ENCODE results near the gene MYOCD. TPM values are rescaled to one million over a fixed set of nuclear protein-coding genes. Genes with fewer than 3 reads are reported as not detected.

Gene MYOCD
- total RNA-seq, 1 donor = under 0.01 TPM

GRCh38 chr17:12790249-12791106 is 124.8 kb downstream of the MYOCD start:
- H3K27ac ChIP-seq (ENCODE audit: low read depth, low read length) = no peak overlapping the region
- H3K4me3 ChIP-seq (ENCODE audit: insufficient read depth, low read length) = peak overlapping the region; percentile 71
- no peaks in the 10 kb centered on the region for H3K9me3 ChIP-seq (ENCODE audit: low read depth, low read length)
- peak overlapping the region; percentile 79 for H3K4me2 ChIP-seq (ENCODE audit: insufficient read depth, low read length)
- H3K79me2 ChIP-seq (ENCODE audit: insufficient read depth, low read length) = no peaks in the 10 kb centered on the region
- no peaks in the 10 kb centered on the region for H4K20me1 ChIP-seq (ENCODE audit: insufficient read depth, low read length)
- H3K36me3 ChIP-seq (ENCODE audit: insufficient read depth, low read length) = no peaks in the 10 kb centered on the region
- H3K27me3 ChIP-seq (ENCODE audit: insufficient read depth, low read length) = peaks cover 12% of the 10 kb centered on the region
- peak overlapping the region; percentile 78 for H2AFZ ChIP-seq (ENCODE audit: low read length)
- TF ChIP-seq, protein P1, sequence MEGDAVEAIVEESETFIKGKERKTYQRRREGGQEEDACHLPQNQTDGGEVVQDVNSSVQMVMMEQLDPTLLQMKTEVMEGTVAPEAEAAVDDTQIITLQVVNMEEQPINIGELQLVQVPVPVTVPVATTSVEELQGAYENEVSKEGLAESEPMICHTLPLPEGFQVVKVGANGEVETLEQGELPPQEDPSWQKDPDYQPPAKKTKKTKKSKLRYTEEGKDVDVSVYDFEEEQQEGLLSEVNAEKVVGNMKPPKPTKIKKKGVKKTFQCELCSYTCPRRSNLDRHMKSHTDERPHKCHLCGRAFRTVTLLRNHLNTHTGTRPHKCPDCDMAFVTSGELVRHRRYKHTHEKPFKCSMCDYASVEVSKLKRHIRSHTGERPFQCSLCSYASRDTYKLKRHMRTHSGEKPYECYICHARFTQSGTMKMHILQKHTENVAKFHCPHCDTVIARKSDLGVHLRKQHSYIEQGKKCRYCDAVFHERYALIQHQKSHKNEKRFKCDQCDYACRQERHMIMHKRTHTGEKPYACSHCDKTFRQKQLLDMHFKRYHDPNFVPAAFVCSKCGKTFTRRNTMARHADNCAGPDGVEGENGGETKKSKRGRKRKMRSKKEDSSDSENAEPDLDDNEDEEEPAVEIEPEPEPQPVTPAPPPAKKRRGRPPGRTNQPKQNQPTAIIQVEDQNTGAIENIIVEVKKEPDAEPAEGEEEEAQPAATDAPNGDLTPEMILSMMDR (IDR thresholded peaks at IDR 0.05; ENCODE audit: extremely low read depth, low read depth, low read length) = no peak
- DNase-seq (ENCODE audit: insufficient read length, low spot score, missing footprints) = no peak
- H3K4me1 ChIP-seq (ENCODE audit: insufficient read depth, low read length) = no peaks in the 10 kb centered on the region

DNA sequence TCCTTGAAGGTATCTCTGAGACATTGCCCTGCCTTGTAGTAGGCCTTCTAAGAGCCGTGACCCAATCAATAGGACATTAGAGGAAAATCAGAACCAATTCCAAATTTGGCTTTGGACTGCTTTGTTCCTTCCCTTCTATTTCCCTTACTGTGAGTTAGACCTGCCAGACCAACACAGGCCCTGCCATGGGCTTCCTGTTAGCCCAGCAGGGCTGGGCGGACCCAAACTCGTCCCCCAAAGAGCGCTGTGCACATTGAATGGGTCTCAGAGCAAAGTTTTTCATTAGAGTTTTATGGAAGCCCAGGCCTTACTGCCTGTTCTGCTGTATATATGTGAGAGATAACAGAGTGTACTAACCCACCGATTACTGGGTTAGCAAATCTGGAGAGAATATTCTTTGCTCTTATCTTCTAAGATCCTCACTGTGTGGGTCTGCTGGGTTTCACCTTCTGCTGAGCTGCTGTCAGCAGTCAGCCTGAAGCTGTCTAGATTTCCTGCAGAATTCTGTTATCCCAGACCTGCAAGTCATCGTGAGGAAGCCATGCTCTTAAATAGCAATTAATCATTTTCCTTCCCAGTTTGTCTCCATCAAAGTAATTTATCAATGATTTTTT is 129.3 kb downstream of the MYOCD start:
- no peaks in the 10 kb centered on the region for H3K4me1 ChIP-seq (ENCODE audit: insufficient read depth, low read length)
- H3K4me2 ChIP-seq (ENCODE audit: insufficient read depth, low read length) = no peak overlapping the region
- TF ChIP-seq, protein P1 (IDR thresholded peaks at IDR 0.05; ENCODE audit: extremely low read depth, low read depth, low read length) = no peak
- H3K9me3 ChIP-seq (ENCODE audit: low read depth, low read length) = no peaks in the 10 kb centered on the region
- H4K20me1 ChIP-seq (ENCODE audit: insufficient read depth, low read length) = no peaks in the 10 kb centered on the region
- H3K4me3 ChIP-seq (ENCODE audit: insufficient read depth, low read length) = no peak overlapping the region
- H3K27me3 ChIP-seq (ENCODE audit: insufficient read depth, low read length) = peaks cover 7% of the 10 kb centered on the region
- DNase-seq (ENCODE audit: insufficient read length, low spot score, missing footprints) = no peak
- H2AFZ ChIP-seq (ENCODE audit: low read length) = no peak overlapping the region
- no peaks in the 10 kb centered on the region for H3K79me2 ChIP-seq (ENCODE audit: insufficient read depth, low read length)
- H3K36me3 ChIP-seq (ENCODE audit: insufficient read depth, low read length) = no peaks in the 10 kb centered on the region
- no peak overlapping the region for H3K27ac ChIP-seq (ENCODE audit: low read depth, low read length)

DNA sequence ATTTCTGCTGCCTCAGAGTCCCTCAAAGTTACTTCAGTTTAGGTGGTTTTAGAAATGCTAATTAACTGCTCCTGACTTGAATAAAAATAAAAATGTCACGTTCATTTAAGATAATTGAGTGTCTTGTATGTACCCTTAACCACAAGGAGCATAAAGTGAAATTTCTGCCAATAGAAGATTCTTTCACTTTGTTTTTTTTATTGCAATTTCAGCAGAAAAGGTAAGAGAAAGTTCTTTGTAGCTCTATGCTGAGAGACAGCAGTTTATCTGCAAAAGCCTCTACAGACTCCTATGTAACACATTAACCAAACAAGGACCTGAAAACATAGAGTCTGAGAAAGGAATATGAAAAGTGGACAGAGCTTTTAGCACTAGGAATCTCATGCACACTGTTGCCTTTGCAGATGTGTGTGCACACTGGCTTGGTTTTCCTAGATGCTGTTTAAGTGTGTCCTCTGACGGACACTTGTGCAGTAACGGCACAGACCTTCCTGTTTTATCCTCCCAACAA is 135.2 kb downstream of the MYOCD start:
- Histone ChIP-seq H3K4me2 (ENCODE audit: insufficient read depth, low read length) (no peak overlapping the region), H2AFZ (ENCODE audit: low read length) (no peak overlapping the region), H3K27ac (ENCODE audit: low read depth, low read length) (no peak overlapping the region), H3K4me1 (ENCODE audit: insufficient read depth, low read length) (no peaks in the 10 kb centered on the region), H3K9me3 (ENCODE audit: low read depth, low read length) (no peaks in the 10 kb centered on the region), H3K36me3 (ENCODE audit: insufficient read depth, low read length) (no peaks in the 10 kb centered on the region), H3K4me3 (ENCODE audit: insufficient read depth, low read length) (no peak overlapping the region), H3K27me3 (ENCODE audit: insufficient read depth, low read length) (no peaks in the 10 kb centered on the region), H3K79me2 (ENCODE audit: insufficient read depth, low read length) (no peaks in the 10 kb centered on the region), H4K20me1 (ENCODE audit: insufficient read depth, low read length) (no peaks in the 10 kb centered on the region)
- TF ChIP-seq, protein P1 (IDR thresholded peaks at IDR 0.05; ENCODE audit: extremely low read depth, low read depth, low read length) = no peak
- DNase-seq (ENCODE audit: insufficient read length, low spot score, missing footprints) = no peak

GRCh38 chr17:12806630-12807029 is 140.9 kb downstream of the MYOCD start:
- Histone ChIP-seq H2AFZ (ENCODE audit: low read length) (no peak overlapping the region), H3K4me2 (ENCODE audit: insufficient read depth, low read length) (no peak overlapping the region), H3K27me3 (ENCODE audit: insufficient read depth, low read length) (no peaks in the 10 kb centered on the region), H4K20me1 (ENCODE audit: insufficient read depth, low read length) (no peaks in the 10 kb centered on the region), H3K9me3 (ENCODE audit: low read depth, low read length) (no peaks in the 10 kb centered on the region), H3K4me3 (ENCODE audit: insufficient read depth, low read length) (no peak overlapping the region), H3K79me2 (ENCODE audit: insufficient read depth, low read length) (no peaks in the 10 kb centered on the region), H3K4me1 (ENCODE audit: insufficient read depth, low read length) (no peaks in the 10 kb centered on the region), H3K36me3 (ENCODE audit: insufficient read depth, low read length) (no peaks in the 10 kb centered on the region), H3K27ac (ENCODE audit: low read depth, low read length) (no peak overlapping the region)
- DNase-seq (ENCODE audit: insufficient read length, low spot score, missing footprints) = no peak
- TF ChIP-seq, protein P1 (IDR thresholded peaks at IDR 0.05; ENCODE audit: extremely low read depth, low read depth, low read length) = no peak
